AG10803 (cell line): ENCODE results near the gene ITGA5.

ENCODE experiments used
- DNase-seq: peaks from one replicate; pipeline ENCODE4 v3.0.0; 2010; ENCODE audit warnings: low read depth
- H3K4me3 ChIP-seq: 2 replicates; pipeline ENCODE4 v1.5.1; 2011; ENCODE audit warnings: mild to moderate bottlenecking, low read length, control low read depth
- TF ChIP-seq, protein P1 (sequence below): conservative IDR thresholded peaks from 2 replicates; pipeline ENCODE4 v1.5.1; 2011; ENCODE audit warnings: mild to moderate bottlenecking, low read length, control low read depth, inconsistent platforms

Gene ITGA5

GRCh38 chr12:54389134-54389508 lies 29.9 kb downstream of the ITGA5 start:
- TF ChIP-seq, protein P1, sequence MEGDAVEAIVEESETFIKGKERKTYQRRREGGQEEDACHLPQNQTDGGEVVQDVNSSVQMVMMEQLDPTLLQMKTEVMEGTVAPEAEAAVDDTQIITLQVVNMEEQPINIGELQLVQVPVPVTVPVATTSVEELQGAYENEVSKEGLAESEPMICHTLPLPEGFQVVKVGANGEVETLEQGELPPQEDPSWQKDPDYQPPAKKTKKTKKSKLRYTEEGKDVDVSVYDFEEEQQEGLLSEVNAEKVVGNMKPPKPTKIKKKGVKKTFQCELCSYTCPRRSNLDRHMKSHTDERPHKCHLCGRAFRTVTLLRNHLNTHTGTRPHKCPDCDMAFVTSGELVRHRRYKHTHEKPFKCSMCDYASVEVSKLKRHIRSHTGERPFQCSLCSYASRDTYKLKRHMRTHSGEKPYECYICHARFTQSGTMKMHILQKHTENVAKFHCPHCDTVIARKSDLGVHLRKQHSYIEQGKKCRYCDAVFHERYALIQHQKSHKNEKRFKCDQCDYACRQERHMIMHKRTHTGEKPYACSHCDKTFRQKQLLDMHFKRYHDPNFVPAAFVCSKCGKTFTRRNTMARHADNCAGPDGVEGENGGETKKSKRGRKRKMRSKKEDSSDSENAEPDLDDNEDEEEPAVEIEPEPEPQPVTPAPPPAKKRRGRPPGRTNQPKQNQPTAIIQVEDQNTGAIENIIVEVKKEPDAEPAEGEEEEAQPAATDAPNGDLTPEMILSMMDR, result no peak
- H3K4me3 ChIP-seq, result no peak overlapping the region
- no peak for DNase-seq

DNA sequence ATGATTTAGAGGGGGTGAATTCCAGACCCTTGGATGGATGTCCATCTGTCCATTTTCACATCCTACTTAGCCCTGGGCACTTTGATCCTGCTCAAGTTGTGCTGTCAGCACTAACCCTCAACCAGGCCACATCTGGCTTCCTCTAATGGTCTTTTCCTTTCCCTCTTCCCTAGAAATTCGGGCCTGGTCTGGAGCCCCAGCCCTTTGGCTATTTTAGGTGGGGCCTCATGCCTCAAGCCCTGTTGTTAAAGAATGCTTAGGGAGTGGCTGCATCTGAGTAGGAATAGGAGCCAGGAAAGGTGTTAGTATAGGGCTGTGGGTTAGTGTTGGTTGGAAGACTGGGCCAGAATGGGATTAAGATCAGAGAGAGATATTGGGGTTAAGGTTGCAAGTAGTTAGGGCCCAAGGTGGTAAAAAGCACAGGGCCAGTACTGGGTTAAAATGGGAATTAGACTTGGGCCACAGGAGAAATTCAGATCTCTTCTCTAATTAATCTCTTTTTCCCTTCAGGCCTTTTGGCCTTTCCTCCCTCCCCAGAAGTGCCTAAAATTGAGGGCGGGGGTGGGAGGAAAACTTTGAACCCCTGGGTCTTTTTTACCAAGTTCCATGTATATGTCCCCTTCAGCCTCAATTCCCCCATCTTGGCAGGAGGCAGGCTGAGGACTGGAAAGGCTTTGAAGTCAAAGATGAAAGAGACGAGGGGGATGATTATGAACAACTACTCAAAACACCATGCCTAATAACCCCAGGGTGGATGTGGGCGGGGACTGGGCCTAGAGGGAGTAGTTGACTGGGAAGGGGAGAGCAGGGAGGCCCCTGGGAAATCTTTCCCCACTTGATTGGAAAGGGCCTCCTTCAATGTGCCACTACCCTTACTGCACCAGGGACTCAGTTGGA lies 30.6 kb downstream of the ITGA5 start:
- TF ChIP-seq, protein P1, result no peak
- no peak overlapping the region for H3K4me3 ChIP-seq
- DNase-seq, result no peak

GRCh38 chr12:54387114-54387467 lies 32.0 kb downstream of the ITGA5 start:
- TF ChIP-seq, protein P1, result no peak
- no peak for DNase-seq
- H3K4me3 ChIP-seq, result no peak overlapping the region

DNA sequence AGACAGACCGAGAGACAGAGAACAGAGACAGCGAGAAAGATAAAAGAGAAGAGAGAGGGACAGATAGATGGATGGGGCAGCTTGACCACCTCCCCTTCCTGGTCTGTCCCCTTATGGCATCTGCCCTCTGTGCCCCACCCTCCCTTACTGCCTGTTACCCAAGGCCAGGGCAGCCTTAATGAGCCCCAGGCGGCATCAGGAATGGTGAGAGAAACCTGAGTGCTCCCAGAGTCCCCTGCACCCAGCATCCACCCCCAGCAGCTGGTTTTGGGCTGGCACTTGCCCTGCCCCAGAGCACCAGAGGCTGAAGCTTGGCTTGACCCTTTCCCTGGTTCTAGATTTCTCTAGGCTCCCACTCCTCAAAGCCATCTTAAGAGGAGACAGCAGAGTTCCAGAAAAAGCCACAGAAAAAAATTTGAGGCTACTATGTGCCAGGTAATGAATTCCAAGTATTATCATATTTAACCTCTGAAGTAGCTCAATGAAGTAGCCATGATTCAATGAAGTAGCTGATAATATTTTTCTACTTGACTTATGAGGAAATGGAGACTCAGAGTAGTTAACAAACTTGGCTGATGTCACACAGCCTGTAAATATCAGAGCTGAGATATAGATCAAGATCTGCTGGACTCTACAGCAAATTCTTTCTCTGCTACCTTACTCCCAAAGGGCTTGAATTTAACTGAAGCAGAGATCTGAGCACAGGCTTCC lies 32.5 kb downstream of the ITGA5 start:
- TF ChIP-seq, protein P1, result no peak
- H3K4me3 ChIP-seq, result no peak overlapping the region
- no peak for DNase-seq

- no peak overlapping the region for H3K4me3 ChIP-seq
- TF ChIP-seq, protein P1, result no peak
- no peak for DNase-seq
Measured at GRCh38 chr12:54385251-54385914, 33.7 kb downstream of the ITGA5 start.

- DNase-seq, result no peak
- TF ChIP-seq, protein P1, result no peak
Measured at GRCh38 chr12:54384591-54385041, 34.5 kb downstream of the ITGA5 start, which contains the start of gene ZNF385A. Gene ZNF385A (minus strand): TSS chr12:54384733. CDS start chr12:54384514, 219 bp downstream.

More at GRCh38 chr12:54384591-54385041, 34.5 kb downstream of the ITGA5 start, which contains the start of gene ZNF385A:
- no peak within 1 kb of the TSS for H3K4me3 ChIP-seq
